ENCODE results near the gene PSMD9. TPM values are rescaled to one million over a fixed set of nuclear protein-coding genes. Genes with fewer than 3 reads are reported as not detected.

Gene PSMD9
- total and polyA plus RNA-seq, 4 donors = 39.0 to 57.6 (median 51.2) TPM

GRCh38 chr12:121921066-121921465 lies 32.5 kb downstream of the PSMD9 start:
- Histone ChIP-seq H3K4me1 (ENCODE audit: control insufficient read depth in 4 of 4, insufficient read depth in 4 of 4, low read length in 3 of 4) (peaks cover 2 to 14% (median 9%) of the 10 kb centered on the region in 4 donors), H3K27me3 (ENCODE audit: control insufficient read depth in 4 of 4, insufficient read depth in 4 of 4, low read length in 3 of 4) (no peaks in the 10 kb centered on the region), H3K9me3 (ENCODE audit: control insufficient read depth in 4 of 4, low read length in 3 of 4) (no peaks in the 10 kb centered on the region), H3K9ac (ENCODE audit: low read depth in 1 of 2, low read length in 2 of 2) (no peak overlapping the region), H3K4me3 (ENCODE audit: low read depth in 1 of 3, low read length in 3 of 3) (no peak overlapping the region), H3K36me3 (ENCODE audit: control insufficient read depth in 4 of 4, insufficient read depth in 3 of 4, low read depth in 1 of 4, low read length in 3 of 4) (peaks cover 3 to 11% (median 5%) of the 10 kb centered on the region in 4 donors), H3K27ac (ENCODE audit: low read depth in 1 of 2, low read length in 2 of 2) (no peak overlapping the region)
- 80% methylated on average over 2 of the region's 2 CpGs for WGBS
- TF ChIP-seq ZBTB33 (IDR thresholded peaks at IDR 0.05) (no peak), ATF3 (IDR thresholded peaks at IDR 0.05) (no peak), RAD21 (IDR thresholded peaks at IDR 0.05) (no peak), HNF4G (IDR thresholded peaks at IDR 0.05) (no peak), JUND (IDR thresholded peaks at IDR 0.05) (no peak), EGR1 (IDR thresholded peaks at IDR 0.05; ENCODE audit: low read depth in 2 of 2) (no peak), YY1 (IDR thresholded peaks at IDR 0.05) (no peak), REST (IDR thresholded peaks at IDR 0.05) (no peak), GABPA (IDR thresholded peaks at IDR 0.05 in 1 of 2, conservative IDR thresholded peaks at IDR 0.05 in 1 of 2) (no peak), RXRA (IDR thresholded peaks at IDR 0.05) (no peak), FOXA1 (IDR thresholded peaks at IDR 0.05) (no peak), FOXA2 (IDR thresholded peaks at IDR 0.05) (no peak), CTCF (IDR thresholded peaks at IDR 0.05; ENCODE audit: low read depth, low read length, missing input control) (no peak), NR2F2 (IDR thresholded peaks at IDR 0.05) (no peak), SP1 (IDR thresholded peaks at IDR 0.05) (no peak), HNF4A (conservative IDR thresholded peaks at IDR 0.05) (no peak), TAF1 (conservative IDR thresholded peaks at IDR 0.05) (no peak), MAX (IDR thresholded peaks at IDR 0.05) (no peak)
- DNase-seq (ENCODE audit: low spot score) = no peak
